ENCODE measurements around the gene IGFBP5.

IGFBP5 gene

GRCh38 chr2:216687111-216687510 is 8.2 kb downstream of the IGFBP5 start:
- DNase-seq, result no peak

GRCh38 chr2:216685327-216685875 is 9.9 kb downstream of the IGFBP5 start:
- DNase-seq, result no peak

GRCh38 chr2:216683846-216684245 is 11.5 kb downstream of the IGFBP5 start:
- DNase-seq, result peak; percentile 99

- DNase-seq, result no peak
These were observed 13.7 kb downstream of the IGFBP5 start for GRCh38 chr2:216681683-216682082.

GRCh38 chr2:216680951-216681629 is 14.3 kb downstream of the IGFBP5 start:
- no peak for DNase-seq

- DNase-seq, result peak; percentile 21
These were observed 15.7 kb downstream of the IGFBP5 start for GRCh38 chr2:216679658-216680024.

GRCh38 chr2:216678813-216679657 is 16.3 kb downstream of the IGFBP5 start:
- DNase-seq, result no peak

GRCh38 chr2:216678098-216678465 is 17.3 kb downstream of the IGFBP5 start:
- DNase-seq, result no peak

GRCh38 chr2:216677439-216678097 is 17.8 kb downstream of the IGFBP5 start:
- DNase-seq, result no peak

GRCh38 chr2:216676630-216677029 is 18.7 kb downstream of the IGFBP5 start:
- DNase-seq, result no peak

GRCh38 chr2:216674376-216674775 is 21.0 kb downstream of the IGFBP5 start:
- no peak for DNase-seq

- DNase-seq, result no peak
These were observed 21.7 kb downstream of the IGFBP5 start for GRCh38 chr2:216673609-216674008.

- DNase-seq, result no peak
These were observed 22.3 kb downstream of the IGFBP5 start for GRCh38 chr2:216673021-216673420.

- DNase-seq, result no peak
These were observed 22.9 kb downstream of the IGFBP5 start for GRCh38 chr2:216672466-216672865.

GRCh38 chr2:216671791-216672343 is 23.5 kb downstream of the IGFBP5 start:
- DNase-seq, result no peak

- no peak for DNase-seq
These were observed 24.3 kb downstream of the IGFBP5 start for GRCh38 chr2:216671081-216671411.

- DNase-seq, result no peak
These were observed 24.9 kb downstream of the IGFBP5 start for GRCh38 chr2:216670266-216671080.

GRCh38 chr2:216666461-216667233 is 28.7 kb downstream of the IGFBP5 start:
- DNase-seq, result peak; percentile 51

GRCh38 chr2:216665717-216666116 is 29.6 kb downstream of the IGFBP5 start:
- no peak for DNase-seq

- DNase-seq, result no peak
These were observed 30.1 kb downstream of the IGFBP5 start for GRCh38 chr2:216665242-216665641.

GRCh38 chr2:216664593-216665034 is 30.7 kb downstream of the IGFBP5 start:
- no peak for DNase-seq

GRCh38 chr2:216663846-216664245 is 31.5 kb downstream of the IGFBP5 start:
- no peak for DNase-seq

Measured in MV-4-11 (cell line).